NCI-H2196 treated with DMSO at 0.1 percent for 48 hours (cell line): Measurements from ENCODE around the gene SLC16A1.
"Not testable (repeated sequence)": the region's sequence is repeated elsewhere in the genome, so short reads cannot be mapped to it uniquely, and the experiment has no call there.

Source experiments
- DNase-seq: peaks from one replicate; lab custom pipeline; 2025; ENCODE audit not compliant: unreplicated experiment; lab: John Stamatoyannopoulos, UW

Gene SLC16A1

GRCh38 chr1:112955773-112956543 lies at the start of gene SLC16A1:
Gene SLC16A1, minus strand, starts transcription at chr1:112956196. Its CDS starts 26,888 bp downstream, at chr1:112929308.
- peak; percentile 74 for DNase-seq

- DNase-seq: no peak
Measured at GRCh38 chr1:113003751-113004690, 48.0 kb upstream of the SLC16A1 start.

DNA sequence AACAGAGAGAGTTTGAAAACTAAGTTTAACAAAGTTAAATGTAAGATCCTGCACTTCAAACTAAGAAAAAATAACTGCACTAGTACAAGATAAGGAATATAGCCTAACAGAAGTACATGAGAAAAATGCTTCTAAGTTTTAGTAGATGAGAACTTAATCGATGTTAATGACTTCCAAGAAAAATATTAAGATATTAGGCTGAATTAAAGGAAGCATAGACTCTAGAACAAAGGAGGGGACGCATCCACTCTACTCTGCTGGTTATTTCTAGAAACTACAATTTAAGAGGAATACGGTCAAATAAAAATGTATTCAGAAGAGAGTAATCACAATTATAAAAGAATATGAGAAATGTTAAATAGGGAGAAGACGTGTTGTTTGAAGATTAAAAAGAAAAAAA lies 46.3 kb upstream of the SLC16A1 start:
- DNase-seq: no peak

GRCh38 chr1:112998592-112999235 lies 42.7 kb upstream of the SLC16A1 start:
- no peak for DNase-seq

- no peak for DNase-seq
Measured at GRCh38 chr1:112997781-112998180, 41.8 kb upstream of the SLC16A1 start.

DNA sequence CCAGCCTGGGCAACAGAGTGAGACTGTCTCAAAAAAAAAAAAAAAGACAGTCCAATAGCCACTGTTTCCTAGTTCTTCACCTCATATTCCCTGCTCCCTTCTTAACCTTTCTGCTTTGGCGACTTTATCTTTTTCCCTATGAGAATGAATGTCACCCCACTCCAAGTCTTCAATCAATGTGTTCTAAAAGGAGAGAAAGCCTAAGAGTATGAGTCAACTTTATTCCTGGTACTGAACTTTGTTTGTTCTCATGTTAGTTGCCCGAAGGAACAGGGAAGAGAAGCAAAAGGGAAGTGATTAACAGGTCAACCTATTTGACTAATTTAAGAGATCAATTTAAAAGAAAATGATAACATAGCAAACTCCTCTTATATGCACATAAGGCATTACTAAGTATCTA lies 39.9 kb upstream of the SLC16A1 start:
- no peak for DNase-seq

DNA sequence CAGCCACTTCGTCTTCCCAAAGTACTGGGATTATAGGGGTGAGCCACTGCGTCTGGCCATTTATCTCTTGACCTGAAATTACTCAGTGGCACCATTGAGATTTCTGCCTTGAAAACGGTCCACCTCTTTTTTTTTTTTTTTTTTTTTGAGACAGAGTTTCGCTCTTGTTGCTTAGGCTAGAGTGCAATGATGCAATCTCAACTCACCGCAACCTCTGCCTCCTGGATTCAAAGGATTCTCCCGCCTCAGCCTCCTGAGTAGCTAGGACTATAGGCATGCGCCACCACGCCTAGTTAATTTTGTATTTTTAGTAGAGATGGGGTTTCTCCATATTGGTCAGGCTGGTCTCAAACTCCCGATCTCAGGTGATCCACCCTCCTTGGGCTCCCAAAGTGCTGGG lies 39.0 kb upstream of the SLC16A1 start:
- not testable (repeated sequence) for DNase-seq

GRCh38 chr1:112992780-112993179 lies 36.8 kb upstream of the SLC16A1 start:
- DNase-seq: no peak

DNA sequence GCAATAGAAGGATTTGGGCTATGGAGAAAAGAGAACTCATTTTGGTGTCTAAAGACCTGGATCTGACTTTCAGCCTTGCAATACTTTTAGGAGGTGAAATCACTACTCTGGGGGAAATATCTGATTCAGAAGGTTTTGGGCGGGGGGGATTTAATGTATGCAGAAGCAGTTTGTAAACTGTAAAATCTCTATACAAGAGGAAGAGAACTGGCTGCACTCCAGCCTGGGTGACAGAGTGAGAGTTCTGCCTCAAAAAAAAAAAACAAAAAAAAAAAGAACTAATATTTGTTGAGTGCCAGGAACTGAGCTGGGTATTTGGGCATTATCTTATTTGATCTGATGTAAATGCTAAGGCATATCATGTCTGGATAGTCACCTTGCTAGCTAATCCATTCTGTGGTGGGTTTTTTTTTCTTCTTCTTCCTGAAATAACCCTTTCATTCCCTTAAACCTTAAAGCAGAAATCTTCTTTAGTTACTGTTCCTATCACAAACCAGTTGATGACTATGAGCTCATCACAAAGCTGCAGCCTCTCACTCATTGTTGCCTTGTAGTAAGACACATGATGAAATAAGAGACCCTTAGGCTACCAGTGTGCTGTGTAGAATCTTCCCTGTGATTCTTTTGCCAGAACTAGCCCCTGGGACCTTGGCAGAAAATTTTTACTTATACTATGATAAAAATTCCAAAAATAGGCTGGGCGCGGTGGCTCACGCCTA lies 35.6 kb upstream of the SLC16A1 start:
- DNase-seq: no peak

- DNase-seq: no peak
Measured at GRCh38 chr1:112990271-112990670, 34.3 kb upstream of the SLC16A1 start.

- no peak for DNase-seq
Measured at GRCh38 chr1:112988367-112988766, 32.4 kb upstream of the SLC16A1 start.

DNA sequence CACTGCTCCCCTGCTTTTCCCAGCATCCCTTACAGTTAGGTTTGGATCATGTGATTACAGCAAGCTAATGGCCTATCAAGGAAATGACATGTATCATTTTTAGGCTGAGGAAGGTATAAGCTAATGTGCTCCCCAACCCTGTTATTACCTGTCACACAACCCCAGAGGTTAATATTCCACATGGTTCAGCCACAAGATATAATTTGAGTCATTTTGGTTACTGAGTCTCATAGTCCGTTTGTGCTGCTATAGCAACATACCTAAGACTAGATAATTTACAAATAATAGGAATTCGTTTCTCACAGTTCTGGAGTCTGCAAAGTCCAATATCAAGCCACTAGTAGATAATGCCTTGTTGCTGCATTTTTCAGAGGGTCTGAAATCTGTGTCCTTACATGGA lies 29.1 kb upstream of the SLC16A1 start:
- DNase-seq: no peak

GRCh38 chr1:112983537-112984131 lies 27.6 kb upstream of the SLC16A1 start:
- no peak for DNase-seq

DNA sequence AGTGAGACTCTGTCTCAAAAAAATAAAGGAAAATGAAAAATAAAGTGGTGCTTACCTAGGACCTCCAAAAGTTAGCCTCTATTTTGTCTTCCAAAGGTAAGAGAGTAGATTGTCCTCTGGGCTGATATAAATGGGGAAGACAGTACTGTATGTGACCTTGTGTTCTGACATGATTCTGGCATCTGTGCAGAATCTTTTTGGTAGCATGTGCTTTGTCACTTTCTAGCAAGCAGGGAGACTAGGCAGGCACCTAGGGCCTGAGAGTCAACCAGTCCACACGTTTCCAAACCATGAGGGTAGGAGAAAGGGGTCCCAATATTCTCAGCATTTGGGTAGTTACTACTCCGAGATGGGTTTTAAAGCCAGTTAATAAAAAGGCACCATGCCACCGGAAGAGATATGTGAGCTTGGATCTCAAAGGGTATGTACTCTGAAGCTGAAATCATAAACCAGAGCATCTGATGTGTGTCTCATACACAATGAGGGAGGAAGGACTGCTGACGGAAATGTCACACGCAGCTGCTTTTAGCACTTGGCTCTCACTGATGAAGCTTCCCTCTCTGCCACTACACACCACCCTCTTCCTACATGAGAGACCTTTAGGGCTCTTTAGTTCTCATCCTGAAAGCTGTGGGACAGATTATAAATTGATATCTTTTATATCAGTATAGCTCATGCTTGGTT lies 27.0 kb upstream of the SLC16A1 start:
- DNase-seq: no peak

DNA sequence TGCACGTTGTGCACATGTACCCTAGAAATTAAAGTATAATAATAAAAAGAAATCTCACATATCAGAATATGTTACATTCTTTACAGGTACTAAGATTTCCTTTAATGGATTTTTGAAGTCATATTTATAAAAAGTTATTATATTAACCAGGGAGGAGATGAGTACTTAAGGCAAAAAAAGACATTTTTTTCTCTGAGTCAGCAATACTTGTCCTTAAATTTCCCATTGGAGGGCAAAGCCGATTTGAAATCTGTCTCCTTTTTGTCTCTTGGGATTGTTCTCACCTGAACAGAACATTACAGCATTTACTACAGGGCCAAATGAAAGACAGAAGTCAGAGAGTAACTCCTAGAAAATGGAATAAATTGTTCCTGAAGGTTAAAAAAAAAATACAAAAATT lies 26.3 kb upstream of the SLC16A1 start:
- DNase-seq: no peak

- DNase-seq: not testable (repeated sequence)
Measured at GRCh38 chr1:112981834-112982233, 25.8 kb upstream of the SLC16A1 start.

DNA sequence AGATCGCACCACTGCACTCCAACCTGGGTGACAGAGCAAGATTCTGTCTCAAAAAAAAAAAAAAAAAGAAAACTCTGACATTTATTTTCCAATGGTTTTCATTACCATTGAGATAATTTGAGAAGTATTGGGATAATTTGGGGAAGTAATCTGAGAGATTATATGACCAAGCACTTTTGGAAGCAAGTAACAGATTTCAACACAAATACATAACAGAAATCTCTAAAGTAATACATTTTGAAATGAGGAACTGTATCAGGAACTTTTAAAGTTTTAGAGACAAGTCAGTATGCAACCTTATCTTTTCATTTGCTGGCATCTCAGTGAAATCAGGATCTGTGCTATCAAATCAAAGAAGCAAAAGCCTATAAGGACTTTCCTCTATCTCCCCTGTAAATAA lies 25.4 kb upstream of the SLC16A1 start:
- DNase-seq: no peak

GRCh38 chr1:112975336-112975735 lies 19.3 kb upstream of the SLC16A1 start:
- DNase-seq: no peak

- DNase-seq: no peak
Measured at GRCh38 chr1:112974646-112975045, 18.6 kb upstream of the SLC16A1 start.

DNA sequence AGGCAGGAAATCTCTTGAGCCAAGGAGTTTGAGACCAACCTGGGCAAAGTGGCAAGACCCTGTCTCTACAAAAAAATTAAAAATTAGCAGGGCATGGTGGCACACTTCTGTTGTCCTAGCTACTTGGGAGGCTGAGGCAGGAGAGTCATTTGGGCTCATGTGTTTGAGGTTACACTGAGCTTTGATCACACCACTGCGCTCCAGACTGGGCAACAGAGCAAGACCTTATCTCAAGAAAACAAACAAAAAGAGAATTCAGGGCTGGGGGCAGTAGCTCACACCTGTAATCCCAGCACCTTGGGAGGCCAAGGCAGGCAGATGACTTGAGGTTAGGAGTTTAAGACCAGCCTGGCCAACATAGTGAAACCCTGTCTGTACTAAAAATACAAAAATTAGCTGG lies 17.8 kb upstream of the SLC16A1 start:
- DNase-seq: no peak
